GM12801 (cell line): ENCODE measurements around the gene HOXA11.

Experiments
- CTCF ChIP-seq: IDR thresholded peaks from one replicate; pipeline ENCODE4 v1.5.1; 2011; ENCODE audit warnings: control low read depth; ENCODE audit not compliant: insufficient read length; ENCODE audit errors: extremely low read depth

HOXA11 gene

GRCh38 chr7:27183682-27184336, 1.2 kb downstream of the HOXA11 start:
- no peak for TF ChIP-seq CTCF

GRCh38 chr7:27182861-27183681, 2.0 kb downstream of the HOXA11 start:
- TF ChIP-seq CTCF, result no peak

GRCh38 chr7:27182285-27182841, 2.7 kb downstream of the HOXA11 start:
- TF ChIP-seq CTCF, result no peak

GRCh38 chr7:27181795-27182275, 3.2 kb downstream of the HOXA11 start:
- no peak for TF ChIP-seq CTCF

GRCh38 chr7:27180431-27181420, 4.3 kb downstream of the HOXA11 start:
- TF ChIP-seq CTCF, result no peak

- no peak for TF ChIP-seq CTCF
Measured at GRCh38 chr7:27179503-27180430, 5.3 kb downstream of the HOXA11 start.
